ENCODE data around the gene TPRN. TPM values are rescaled to one million over a fixed set of nuclear protein-coding genes. Genes with fewer than 3 reads are reported as not detected.

Gene TPRN
- total RNA-seq, 1 donor from 2014 or later = 16.0 TPM

GRCh38 chr9:137182836-137183235 is 17.7 kb downstream of the TPRN start:
- Mint-ChIP-seq H3K4me3 (ENCODE audit: unreplicated experiment) (no peak overlapping the region), H3K4me1 (ENCODE audit: low read depth, unreplicated experiment) (peaks cover 11% of the 10 kb centered on the region), H3K27me3 (ENCODE audit: low read depth, unreplicated experiment) (no peaks in the 10 kb centered on the region), H3K9me3 (ENCODE audit: unreplicated experiment) (no peaks in the 10 kb centered on the region), H3K36me3 (ENCODE audit: low read depth, unreplicated experiment) (peaks cover 14% of the 10 kb centered on the region), H3K27ac (ENCODE audit: unreplicated experiment) (no peak overlapping the region)
- Histone ChIP-seq H3K4me3 (ENCODE audit: insufficient read depth, low read depth, low read length) (no peak overlapping the region), H3K36me3 (ENCODE audit: insufficient read depth, low read length) (peaks cover 4% of the 10 kb centered on the region), H3K4me2 (ENCODE audit: low read length) (no peak overlapping the region), H3K4me1 (ENCODE audit: insufficient read depth, low read length) (peaks cover 8% of the 10 kb centered on the region), H3K27me3 (ENCODE audit: insufficient read depth, low read length) (no peaks in the 10 kb centered on the region), H3K9ac (ENCODE audit: low read length) (no peak overlapping the region), H3K79me2 (ENCODE audit: insufficient read depth, low read length) (peaks cover 29% of the 10 kb centered on the region), H3K9me3 (ENCODE audit: insufficient read depth, low read depth, low read length) (no peaks in the 10 kb centered on the region), H4K20me1 (ENCODE audit: insufficient read depth, low read length) (peaks cover 31% of the 10 kb centered on the region), H3K27ac (ENCODE audit: low read depth, low read length) (no peak overlapping the region), H2AFZ (ENCODE audit: low read depth, low read length) (no peak overlapping the region)
- no peak for DNase-seq (ENCODE audit: low read depth)
- no peak for FAIRE-seq
- no peak for TF ChIP-seq CTCF (IDR thresholded peaks at IDR 0.05; ENCODE audit: insufficient read depth, low read depth, low read length)
- TF ChIP-seq EZH2 (IDR thresholded peaks at IDR 0.05; ENCODE audit: insufficient read depth, low read length) = no peak

GRCh38 chr9:137181680-137182079 is 18.9 kb downstream of the TPRN start:
- Histone ChIP-seq H3K79me2 (ENCODE audit: insufficient read depth, low read length) (peaks cover 18% of the 10 kb centered on the region), H3K27ac (ENCODE audit: low read depth, low read length) (no peak overlapping the region), H3K9me3 (ENCODE audit: insufficient read depth, low read depth, low read length) (no peaks in the 10 kb centered on the region), H4K20me1 (ENCODE audit: insufficient read depth, low read length) (peaks cover 27% of the 10 kb centered on the region), H3K4me2 (ENCODE audit: low read length) (no peak overlapping the region), H3K36me3 (ENCODE audit: insufficient read depth, low read length) (peaks cover 5% of the 10 kb centered on the region), H3K4me3 (ENCODE audit: insufficient read depth, low read depth, low read length) (no peak overlapping the region), H2AFZ (ENCODE audit: low read depth, low read length) (no peak overlapping the region), H3K4me1 (ENCODE audit: insufficient read depth, low read length) (no peaks in the 10 kb centered on the region), H3K9ac (ENCODE audit: low read length) (no peak overlapping the region), H3K27me3 (ENCODE audit: insufficient read depth, low read length) (no peaks in the 10 kb centered on the region)
- Mint-ChIP-seq H3K36me3 (ENCODE audit: low read depth, unreplicated experiment) (peaks cover 18% of the 10 kb centered on the region), H3K27ac (ENCODE audit: unreplicated experiment) (no peak overlapping the region), H3K9me3 (ENCODE audit: unreplicated experiment) (no peaks in the 10 kb centered on the region), H3K4me1 (ENCODE audit: low read depth, unreplicated experiment) (peaks cover 5% of the 10 kb centered on the region), H3K27me3 (ENCODE audit: low read depth, unreplicated experiment) (no peaks in the 10 kb centered on the region), H3K4me3 (ENCODE audit: unreplicated experiment) (no peak overlapping the region)
- no peak for FAIRE-seq
- no peak for DNase-seq (ENCODE audit: low read depth)
- TF ChIP-seq EZH2 (IDR thresholded peaks at IDR 0.05; ENCODE audit: insufficient read depth, low read length) (no peak), CTCF (IDR thresholded peaks at IDR 0.05; ENCODE audit: insufficient read depth, low read depth, low read length) (no peak)

DNA sequence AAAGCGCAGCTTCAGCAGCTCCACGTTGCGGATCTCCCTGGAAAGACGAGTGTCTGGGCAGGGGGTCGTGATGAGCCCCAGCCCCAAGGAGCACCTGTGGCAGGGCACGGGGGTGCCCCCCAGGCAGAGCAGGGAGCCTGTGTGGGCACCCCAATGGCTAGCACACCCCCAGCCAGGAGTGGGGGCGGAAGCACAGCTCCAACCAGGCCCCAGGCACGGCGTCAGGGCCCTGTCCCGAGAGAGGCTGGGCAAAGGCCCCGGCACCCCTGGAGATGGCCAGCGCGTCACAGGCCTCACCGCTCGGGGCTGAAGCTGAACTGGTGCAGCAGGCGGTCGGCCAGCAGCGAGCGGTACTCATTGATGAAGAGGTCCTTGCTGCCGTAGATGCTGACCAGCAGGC is 20.1 kb downstream of the TPRN start:
- H3K27me3 Mint-ChIP-seq (ENCODE audit: low read depth, unreplicated experiment) = no peaks in the 10 kb centered on the region
- Histone ChIP-seq H3K9ac (ENCODE audit: low read length) (no peak overlapping the region), H3K4me3 (ENCODE audit: insufficient read depth, low read depth, low read length) (no peak overlapping the region), H2AFZ (ENCODE audit: low read depth, low read length) (no peak overlapping the region), H3K27ac (ENCODE audit: low read depth, low read length) (no peak overlapping the region), H4K20me1 (ENCODE audit: insufficient read depth, low read length) (peaks cover 27% of the 10 kb centered on the region), H3K27me3 (ENCODE audit: insufficient read depth, low read length) (no peaks in the 10 kb centered on the region), H3K36me3 (ENCODE audit: insufficient read depth, low read length) (peaks cover 5% of the 10 kb centered on the region), H3K9me3 (ENCODE audit: insufficient read depth, low read depth, low read length) (no peaks in the 10 kb centered on the region), H3K79me2 (ENCODE audit: insufficient read depth, low read length) (peaks cover 6% of the 10 kb centered on the region), H3K4me2 (ENCODE audit: low read length) (no peak overlapping the region), H3K4me1 (ENCODE audit: insufficient read depth, low read length) (no peaks in the 10 kb centered on the region)
- no peak for TF ChIP-seq EZH2 (IDR thresholded peaks at IDR 0.05; ENCODE audit: insufficient read depth, low read length)
- TF ChIP-seq CTCF (IDR thresholded peaks at IDR 0.05; ENCODE audit: insufficient read depth, low read depth, low read length) = no peak
- H3K4me3 Mint-ChIP-seq (ENCODE audit: unreplicated experiment) = no peak overlapping the region
- FAIRE-seq (no peak), DNase-seq (ENCODE audit: low read depth) (no peak)
- H3K9me3 Mint-ChIP-seq (ENCODE audit: unreplicated experiment) = no peaks in the 10 kb centered on the region
- H3K27ac Mint-ChIP-seq (ENCODE audit: unreplicated experiment) = no peak overlapping the region
- peaks cover 15% of the 10 kb centered on the region for H3K36me3 Mint-ChIP-seq (ENCODE audit: low read depth, unreplicated experiment)
- no peaks in the 10 kb centered on the region for H3K4me1 Mint-ChIP-seq (ENCODE audit: low read depth, unreplicated experiment)
